Endothelial cell of umbilical vein (primary cell): ENCODE measurements around the gene CLSTN2. TPM values are rescaled to one million over a fixed set of nuclear protein-coding genes. Genes with fewer than 3 reads are reported as not detected.

ENCODE experiments used
- BruUV-seq: library from RNA; stranded (reverse); fragments of 400-500 nt; replicated peaks from 2 replicates; lab custom pipeline; 2021; lab: Mats Ljungman, UMichigan
- CTCF ChIA-PET: fragments of 300-600, 350-600 bp; sonication (Branson Sonifier 250); formaldehyde crosslinking; loops from one replicate; lab custom pipeline; 2021; ENCODE audit warnings: antibody characterized with exemption, inconsistent platforms; lab: Charles Lee
- POLR2A ChIA-PET: fragments of 300-600, 350-600 bp; sonication (Branson Sonifier 250); formaldehyde crosslinking; loops from one replicate; lab custom pipeline; 2021; ENCODE audit warnings: antibody characterized with exemption, inconsistent platforms; lab: Charles Lee
- DNase-seq: peaks from one replicate; pipeline ENCODE4 v3.0.0-alpha.2; 2011; ENCODE audit warnings: low read depth, low spot score
- FAIRE-seq: peaks from 2 replicates; lab custom pipeline; 2011; peaks lifted over from hg19 to GRCh38; lab: Jason Lieb, UNC
- H2AFZ ChIP-seq: 2 replicates; pipeline ENCODE4 v1.6.0; 2012; ENCODE audit warnings: low read depth, low read length, control low read depth, inconsistent platforms
- H3K27ac ChIP-seq: 2 replicates; pipeline ENCODE4 v1.5.1; 2011; ENCODE audit warnings: low read depth, mild to moderate bottlenecking, control low read depth, low read length, moderate library complexity; ENCODE audit not compliant: insufficient read depth
- H3K27me3 ChIP-seq, 2 experiments: 2 replicates each; pipeline versions ENCODE4 v1.6.0 to v1.6.1; 2011; ENCODE audit warnings: low read length in 2 of 2, mixed read lengths in 1 of 2; ENCODE audit not compliant: control insufficient read depth in 2 of 2, insufficient read depth in 2 of 2
- H3K36me3 ChIP-seq, 2 experiments: 2 replicates in 1 of 2; 3 replicates in 1 of 2; pipeline ENCODE4 v1.5.1; 2011; ENCODE audit warnings: low read length in 2 of 2, mild to moderate bottlenecking in 1 of 2, moderate library complexity in 1 of 2; ENCODE audit not compliant: control insufficient read depth in 2 of 2, insufficient read depth in 2 of 2; ENCODE audit errors: extremely low read depth in 1 of 2
- H3K4me1 ChIP-seq: 3 replicates; pipeline ENCODE4 v1.5.1; 2011; ENCODE audit warnings: mild to moderate bottlenecking, low read length; ENCODE audit not compliant: control insufficient read depth, insufficient read depth; ENCODE audit errors: extremely low read depth
- H3K4me2 ChIP-seq: 2 replicates; pipeline ENCODE4 v1.6.1; 2011; ENCODE audit warnings: low read length, control low read depth, mixed read lengths; ENCODE audit not compliant: insufficient read depth
- H3K4me3 ChIP-seq, 3 experiments: fragments of 200-600 bp in 1 of 3; sonication (generic), shearing (Covaris generic) in 1 of 3; replicated peaks in 1 of 3; 2 replicates each; pipeline ENCODE4 v1.5.1; 2011 to 2016; ENCODE audit warnings: control low read depth in 3 of 3, low read length in 3 of 3, mild to moderate bottlenecking in 2 of 3, inconsistent platforms in 1 of 3, low read depth in 1 of 3, moderate library complexity in 1 of 3; ENCODE audit not compliant: insufficient read depth in 1 of 3
- H3K79me2 ChIP-seq: 2 replicates; pipeline ENCODE4 v1.6.0; 2012; ENCODE audit warnings: low read length, inconsistent platforms; ENCODE audit not compliant: control insufficient read depth, insufficient read depth
- H3K9ac ChIP-seq: replicated peaks from 2 replicates; pipeline ENCODE3; 2011; ENCODE audit warnings: low read length, control low read depth; ENCODE audit not compliant: insufficient read depth; ENCODE audit errors: extremely low read depth
- H3K9me1 ChIP-seq: replicated peaks from 3 replicates; pipeline ENCODE4 v1.6.0; 2011; ENCODE audit warnings: mild to moderate bottlenecking, low read length; ENCODE audit not compliant: control insufficient read depth, insufficient read depth; ENCODE audit errors: extremely low read depth
- H3K9me3 ChIP-seq: replicated peaks from 2 replicates; pipeline ENCODE4 v1.5.1; 2012; ENCODE audit warnings: low read length, inconsistent platforms; ENCODE audit not compliant: control insufficient read depth, insufficient read depth
- H4K20me1 ChIP-seq: replicated peaks from 2 replicates; pipeline ENCODE3; 2011; ENCODE audit warnings: mild to moderate bottlenecking, low read length; ENCODE audit not compliant: control insufficient read depth, insufficient read depth; ENCODE audit errors: extremely low read depth
- EZH2 ChIP-seq: IDR thresholded peaks from 2 replicates; pipeline ENCODE4 v1.6.1; 2012; ENCODE audit warnings: borderline replicate concordance, low read depth, mild to moderate bottlenecking, moderate library complexity, low read length, inconsistent platforms; ENCODE audit not compliant: severe bottlenecking
- FOS ChIP-seq: IDR thresholded peaks from 2 replicates; pipeline ENCODE4 v1.6.1; 2011; ENCODE audit warnings: mild to moderate bottlenecking, low read length, moderate library complexity, borderline replicate concordance; ENCODE audit not compliant: insufficient read depth
- GATA2 ChIP-seq: IDR thresholded peaks from 2 replicates; pipeline ENCODE4 v1.7.0; 2011; ENCODE audit warnings: low read depth, mild to moderate bottlenecking, moderate library complexity, mixed read lengths, low read length; ENCODE audit not compliant: insufficient read length, insufficient read depth
- MYC ChIP-seq: IDR thresholded peaks from one replicate; pipeline ENCODE4 v1.6.1; 2011; ENCODE audit warnings: mild to moderate bottlenecking, low read depth, low read length
- POLR2A ChIP-seq: IDR thresholded peaks from 2 replicates; pipeline ENCODE4 v1.6.1; 2012; ENCODE audit warnings: low read depth, mild to moderate bottlenecking, control low read depth, low read length
- dilution Hi-C: fragments of 300-500 bp; cut with MboI; formaldehyde crosslinking; loops from one replicate; pipeline ENCODE4 v1.15.0; 2019; ENCODE audit warnings: low sequenced_read_pairs; ENCODE audit not compliant: extremely low pct_ligation_motif_present
- intact Hi-C: fragments of 100-400 bp; cut with micrococcal nuclease; formaldehyde crosslinking; loops from one replicate; pipeline ENCODE4 v1.10.0; 2022
- polyA plus RNA-seq, 4 experiments: library from polyadenylated mRNA; depleted of rRNA in 3 of 4; stranded (reverse) in 3 of 4; unstranded in 1 of 4; fragments of >200 nt; gene quantifications; 2 replicates each; pipeline versions ENCODE4 v1.2.1 to v1.2.3, GENCODE V29; 2011 to 2012; ENCODE audit warnings: missing spikeins in 1 of 4
- total RNA-seq: library from RNA; stranded (reverse); gene quantifications from 2 replicates; pipeline ENCODE4 v1.2.3, GENCODE V29; 2021

Gene CLSTN2
- total and polyA plus RNA-seq, 2 donors (not counting 3 experiments of a cell fraction or from before 2014, with no cell fraction given) = 0.26 to 0.38 TPM

- Histone ChIP-seq H3K4me1 (no peaks in the 10 kb centered on the region), H3K27me3 (no peaks in the 10 kb centered on the region), H3K27ac (no peak overlapping the region), H3K9ac (no peak overlapping the region), H3K9me1 (no peaks in the 10 kb centered on the region), H4K20me1 (no peaks in the 10 kb centered on the region), H3K79me2 (no peaks in the 10 kb centered on the region), H3K9me3 (no peaks in the 10 kb centered on the region), H3K4me3 (no peak overlapping the region), H3K36me3 (no peaks in the 10 kb centered on the region), H3K4me2 (no peak overlapping the region), H2AFZ (no peak overlapping the region)
- no TSS peak for BruUV-seq
- intact Hi-C loops = no loop called here
- dilution Hi-C loops = no loop called here
- CTCF ChIA-PET = no interaction called here
- no peak for FAIRE-seq
- DNase-seq = no peak
- TF ChIP-seq MYC (no peak), FOS (no peak), POLR2A (no peak)
- POLR2A ChIA-PET = no interaction called here
Observed at GRCh38 chr3:139916271-139916670, 18.7 kb upstream of the CLSTN2 start.

- Histone ChIP-seq H4K20me1 (no peaks in the 10 kb centered on the region), H3K79me2 (no peaks in the 10 kb centered on the region), H3K4me3 (no peak overlapping the region), H2AFZ (no peak overlapping the region), H3K4me2 (no peak overlapping the region), H3K9me3 (no peaks in the 10 kb centered on the region), H3K9ac (no peak overlapping the region), H3K27ac (no peak overlapping the region), H3K36me3 (no peaks in the 10 kb centered on the region), H3K27me3 (no peaks in the 10 kb centered on the region), H3K9me1 (no peaks in the 10 kb centered on the region), H3K4me1 (no peaks in the 10 kb centered on the region)
- ChIA-PET POLR2A (no interaction called here), CTCF (interaction anchor here (0.7 kb wide), 1 partner anchor 20 kb away, joined by 5 read pairs; no protein-coding TSS in a partner anchor)
- DNase-seq = no peak
- no peak for FAIRE-seq
- dilution Hi-C loops = no loop called here
- intact Hi-C loops = no loop called here
- no TSS peak for BruUV-seq
- TF ChIP-seq GATA2 = no peak
- TF ChIP-seq EZH2 = no peak
Observed at GRCh38 chr3:139917226-139917785, 17.7 kb upstream of the CLSTN2 start.
